ENCODE measurements around the gene CAGE1.

CAGE1 gene

DNA sequence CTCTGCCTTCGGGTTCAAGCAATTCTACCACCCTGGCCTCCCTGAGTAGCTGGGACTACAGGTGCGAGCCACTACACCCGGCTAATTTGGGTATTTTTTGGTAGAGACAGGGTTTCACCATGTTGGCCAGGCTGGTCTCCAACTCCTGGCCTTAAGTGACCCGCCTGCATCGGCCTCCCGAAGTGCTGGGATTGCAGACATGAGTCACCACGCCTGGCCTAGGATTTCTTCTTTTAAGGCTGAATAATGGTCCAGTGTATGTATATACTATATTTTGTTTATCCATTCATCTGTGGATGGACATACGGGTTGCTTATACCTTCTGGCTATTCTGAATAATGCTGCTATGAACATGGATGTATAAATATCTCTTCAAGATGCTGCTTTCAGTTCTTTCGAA is 17.2 kb upstream of the CAGE1 start:
- 96% methylated on average over 9 of the region's 9 CpGs for WGBS
- peaks cover 92% of the 10 kb centered on the region for H3K36me3 ChIP-seq (ENCODE audit: insufficient read depth, low read length)

DNA sequence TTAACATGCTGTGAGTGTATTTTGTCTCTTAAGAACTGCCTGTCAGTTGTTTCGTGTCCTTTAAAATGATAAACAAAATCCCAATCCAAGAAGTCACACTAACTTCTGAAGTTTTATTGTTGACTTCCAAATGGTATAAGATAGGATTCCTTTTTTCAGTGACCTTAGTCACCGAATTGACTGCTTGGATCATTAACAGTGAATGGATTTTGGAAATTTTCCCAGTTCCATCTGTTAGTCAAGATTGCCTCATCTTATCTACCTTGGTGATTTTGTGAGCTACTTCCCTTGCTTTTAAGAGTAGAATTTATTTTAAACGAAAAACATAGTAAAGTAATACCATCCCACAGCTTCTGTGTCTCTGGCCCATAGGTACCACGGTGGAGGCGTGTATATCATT is 15.0 kb upstream of the CAGE1 start:
- Histone ChIP-seq H3K4me3 (ENCODE audit: low read length) (no peak overlapping the region), H3K36me3 (ENCODE audit: insufficient read depth, low read length) (peaks cover 93% of the 10 kb centered on the region), H3K9ac (ENCODE audit: low read depth, low read length) (no peak overlapping the region), H3K27ac (ENCODE audit: low read depth, low read length) (no peak overlapping the region), H3K9me3 (ENCODE audit: insufficient read depth, low read depth, low read length) (no peaks in the 10 kb centered on the region), H3K27me3 (ENCODE audit: insufficient read depth, low read length) (no peaks in the 10 kb centered on the region), H3K4me1 (ENCODE audit: insufficient read depth, low read length) (no peaks in the 10 kb centered on the region)
- WGBS = over 99% methylated on average over 4 of the region's 5 CpGs

More for the DNA sequence above, 17.2 kb upstream of the CAGE1 start:
- H3K9me3 ChIP-seq (ENCODE audit: insufficient read depth, low read depth, low read length) = no peaks in the 10 kb centered on the region
- no peaks in the 10 kb centered on the region for H3K4me1 ChIP-seq (ENCODE audit: insufficient read depth, low read length)
- H3K9ac ChIP-seq (ENCODE audit: low read depth, low read length) = no peak overlapping the region
- H3K27me3 ChIP-seq (ENCODE audit: insufficient read depth, low read length) = no peaks in the 10 kb centered on the region
- no peak overlapping the region for H3K27ac ChIP-seq (ENCODE audit: low read depth, low read length)
- no peak overlapping the region for H3K4me3 ChIP-seq (ENCODE audit: low read length)

DNA sequence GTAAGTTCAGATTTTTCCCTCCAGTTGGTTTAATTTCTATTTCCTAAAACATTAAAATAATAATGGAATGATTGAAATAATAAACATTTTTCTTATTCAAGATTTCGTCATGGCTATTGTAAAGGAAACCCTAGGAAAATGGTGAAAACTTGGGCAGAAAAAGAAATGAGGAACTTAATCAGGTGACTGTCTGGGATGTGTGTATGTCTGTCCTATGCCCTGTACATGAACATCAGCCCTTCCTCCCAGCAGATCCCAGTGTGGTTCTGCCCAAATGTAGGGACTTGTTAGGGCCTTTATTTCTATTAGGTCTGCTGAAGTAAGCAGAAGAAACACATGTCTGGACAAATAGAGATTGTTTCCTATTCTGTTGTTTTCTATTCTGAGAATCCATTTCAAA is 13.2 kb upstream of the CAGE1 start:
- H3K27ac ChIP-seq (ENCODE audit: low read depth, low read length) = no peak overlapping the region
- 87% methylated on average over 1 of the region's 1 CpG for WGBS
- no peaks in the 10 kb centered on the region for H3K27me3 ChIP-seq (ENCODE audit: insufficient read depth, low read length)
- peaks cover 98% of the 10 kb centered on the region for H3K36me3 ChIP-seq (ENCODE audit: insufficient read depth, low read length)
- no peaks in the 10 kb centered on the region for H3K9me3 ChIP-seq (ENCODE audit: insufficient read depth, low read depth, low read length)
- no peaks in the 10 kb centered on the region for H3K4me1 ChIP-seq (ENCODE audit: insufficient read depth, low read length)
- H3K9ac ChIP-seq (ENCODE audit: low read depth, low read length) = no peak overlapping the region
- no peak overlapping the region for H3K4me3 ChIP-seq (ENCODE audit: low read length)

DNA sequence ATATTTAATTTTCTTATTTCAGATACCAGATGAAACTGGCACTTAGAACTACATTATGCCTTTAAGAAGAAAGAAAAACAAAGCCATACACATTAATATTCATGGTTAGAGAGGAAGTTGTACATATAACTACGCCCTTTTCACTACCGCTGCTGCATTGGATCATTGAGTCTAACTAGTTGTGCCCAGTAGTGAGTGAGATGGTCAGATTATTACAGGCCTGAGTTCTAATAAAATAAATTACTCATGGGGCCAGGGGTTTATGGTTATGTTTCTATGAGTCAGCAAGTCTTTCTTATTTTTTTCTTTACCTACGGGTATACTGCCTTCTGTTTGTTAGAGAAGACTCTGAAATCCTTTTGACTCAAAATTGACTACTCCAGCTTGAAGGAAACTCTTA is 11.5 kb upstream of the CAGE1 start:
- H3K27ac ChIP-seq (ENCODE audit: low read depth, low read length) = no peak overlapping the region

DNA sequence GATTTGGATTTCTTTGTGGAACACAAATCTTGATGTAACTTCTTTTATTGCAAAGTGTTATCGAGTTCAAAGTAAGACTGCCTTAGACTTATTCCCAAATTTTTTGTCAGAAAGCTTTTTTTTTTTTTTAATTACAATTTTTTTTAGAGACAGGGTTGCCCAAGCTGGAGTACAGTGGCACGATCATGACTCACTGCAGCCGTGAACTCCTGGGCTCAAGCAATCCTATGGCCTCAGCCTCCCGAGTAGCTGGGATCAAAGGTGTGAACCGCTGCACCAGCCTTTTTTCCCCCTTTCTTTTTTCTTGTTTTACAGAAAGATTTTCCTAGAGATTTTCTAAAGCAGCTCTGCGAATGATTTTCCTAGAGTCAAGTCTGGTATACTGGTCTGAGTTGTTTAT is 2.9 kb upstream of the CAGE1 start:
- 95% methylated on average over 5 of the region's 6 CpGs for WGBS
- Histone ChIP-seq H3K4me1 (ENCODE audit: insufficient read depth, low read length) (peaks cover 18% of the 10 kb centered on the region), H3K4me3 (ENCODE audit: low read length) (no peak overlapping the region), H3K9me3 (ENCODE audit: insufficient read depth, low read depth, low read length) (no peaks in the 10 kb centered on the region), H3K27ac (ENCODE audit: low read depth, low read length) (no peak overlapping the region), H3K36me3 (ENCODE audit: insufficient read depth, low read length) (peaks cover 49% of the 10 kb centered on the region), H3K27me3 (ENCODE audit: insufficient read depth, low read length) (no peaks in the 10 kb centered on the region), H3K9ac (ENCODE audit: low read depth, low read length) (no peak overlapping the region)

More for the DNA sequence above, 11.5 kb upstream of the CAGE1 start:
- Histone ChIP-seq H3K4me3 (ENCODE audit: low read length) (no peak overlapping the region), H3K4me1 (ENCODE audit: insufficient read depth, low read length) (no peaks in the 10 kb centered on the region), H3K9ac (ENCODE audit: low read depth, low read length) (no peak overlapping the region), H3K36me3 (ENCODE audit: insufficient read depth, low read length) (peaks cover 97% of the 10 kb centered on the region), H3K27me3 (ENCODE audit: insufficient read depth, low read length) (no peaks in the 10 kb centered on the region), H3K9me3 (ENCODE audit: insufficient read depth, low read depth, low read length) (no peaks in the 10 kb centered on the region)
- 98% methylated on average over 3 of the region's 3 CpGs for WGBS

DNA sequence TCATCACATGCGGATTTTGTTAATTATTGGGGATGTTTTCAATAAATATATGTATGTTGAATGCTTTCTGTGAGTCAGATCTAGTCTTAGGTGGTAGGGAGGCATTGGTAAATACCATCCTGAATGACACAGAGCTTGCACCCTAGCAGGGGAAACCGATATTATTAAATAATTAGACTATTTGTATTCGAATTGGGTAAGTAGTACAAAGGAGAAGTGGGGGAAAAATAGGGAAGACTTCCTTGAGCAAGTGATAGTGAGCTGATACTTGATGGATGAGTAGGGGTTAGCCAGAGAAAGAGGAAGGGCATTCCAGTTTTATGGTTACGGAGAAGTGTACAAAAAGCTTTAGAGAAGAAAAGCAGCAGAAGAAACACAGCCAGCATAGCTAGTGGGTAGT is 1.6 kb upstream of the CAGE1 start:
- Histone ChIP-seq H3K36me3 (ENCODE audit: insufficient read depth, low read length) (peaks cover 38% of the 10 kb centered on the region), H3K9me3 (ENCODE audit: insufficient read depth, low read depth, low read length) (no peaks in the 10 kb centered on the region), H3K9ac (ENCODE audit: low read depth, low read length) (no peak overlapping the region), H3K4me1 (ENCODE audit: insufficient read depth, low read length) (peaks cover 18% of the 10 kb centered on the region), H3K27ac (ENCODE audit: low read depth, low read length) (no peak overlapping the region), H3K4me3 (ENCODE audit: low read length) (peak overlapping the region; percentile 92), H3K27me3 (ENCODE audit: insufficient read depth, low read length) (no peaks in the 10 kb centered on the region)
- 90% methylated on average over 4 of the region's 4 CpGs for WGBS

DNA sequence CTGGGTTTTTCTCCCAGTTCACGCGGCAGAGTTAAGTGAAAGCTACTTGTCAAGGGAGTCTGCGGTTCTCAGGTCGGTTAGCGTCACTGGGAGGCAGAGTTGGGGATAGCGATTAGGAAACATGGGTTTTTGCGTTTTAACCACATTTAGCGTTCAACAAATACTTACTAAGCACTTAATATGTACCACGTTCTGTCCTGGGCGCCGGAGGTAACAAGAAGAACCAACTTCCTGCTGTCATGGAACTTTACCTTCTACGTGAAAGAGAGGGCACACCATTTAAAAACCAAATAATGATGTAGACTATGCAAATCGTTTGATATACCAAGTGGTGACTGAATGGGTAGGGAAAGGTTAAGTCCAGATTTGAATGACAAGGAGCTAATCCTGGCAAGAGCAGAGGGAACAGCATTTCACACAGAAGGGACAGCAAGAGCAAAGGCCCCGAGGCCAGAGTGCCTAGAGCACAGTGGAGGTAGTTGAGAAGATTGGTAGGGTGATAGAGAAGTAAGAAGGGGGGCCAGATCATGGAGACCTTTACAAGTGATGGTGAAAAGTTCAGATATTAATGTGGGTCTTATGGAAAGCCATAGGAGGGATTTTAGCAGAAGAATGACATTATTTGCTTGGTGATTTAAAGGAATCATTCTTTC is 810 bp upstream of the CAGE1 start:
- peak overlapping the region; percentile 92 for H3K4me3 ChIP-seq (ENCODE audit: low read length)
- H3K9ac ChIP-seq (ENCODE audit: low read depth, low read length) = peak overlapping the region; percentile 91
- no peaks in the 10 kb centered on the region for H3K9me3 ChIP-seq (ENCODE audit: insufficient read depth, low read depth, low read length)
- 5% methylated on average over 14 of the region's 14 CpGs for WGBS
- H3K27me3 ChIP-seq (ENCODE audit: insufficient read depth, low read length) = no peaks in the 10 kb centered on the region
- H3K4me1 ChIP-seq (ENCODE audit: insufficient read depth, low read length) = peaks cover 18% of the 10 kb centered on the region
- H3K27ac ChIP-seq (ENCODE audit: low read depth, low read length) = no peak overlapping the region
- H3K36me3 ChIP-seq (ENCODE audit: insufficient read depth, low read length) = peaks cover 30% of the 10 kb centered on the region

DNA sequence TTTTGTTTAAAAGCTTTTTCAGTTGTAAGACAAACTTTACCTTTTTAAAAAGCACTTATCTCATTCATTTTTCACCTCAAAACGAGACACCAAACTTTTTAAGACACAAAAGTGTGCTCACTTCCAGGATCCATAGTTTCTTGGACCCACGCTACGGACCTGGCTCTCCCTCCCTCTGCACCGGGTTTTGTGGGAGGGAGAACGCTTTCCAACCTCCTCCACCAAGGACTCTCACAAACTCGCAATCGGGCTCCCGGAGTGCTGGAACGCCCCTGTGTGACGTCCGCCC is 436 bp downstream of the CAGE1 start:
- 1% methylated on average over 10 of the region's 11 CpGs for WGBS

DNA sequence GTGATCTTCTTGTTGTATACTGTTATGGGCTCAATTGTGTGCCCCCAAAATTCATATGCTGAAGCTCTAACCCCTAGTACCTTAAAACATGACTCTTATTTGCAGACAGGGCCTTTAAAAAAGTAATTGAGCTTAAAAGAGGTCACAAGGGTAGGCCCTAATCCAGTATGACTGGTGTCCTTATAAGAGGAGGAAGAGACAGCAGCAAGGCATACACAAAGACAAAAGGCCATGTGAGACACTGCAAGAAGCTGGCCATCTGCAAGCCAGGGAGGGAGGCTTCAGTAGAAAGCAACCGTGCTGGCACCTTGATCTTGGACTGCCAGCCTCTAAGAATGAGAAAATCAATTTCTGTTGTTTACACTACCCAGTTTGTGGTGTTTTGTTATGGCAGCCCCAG is 8.4 kb downstream of the CAGE1 start:
- H3K4me1 ChIP-seq (ENCODE audit: insufficient read depth, low read length) = no peaks in the 10 kb centered on the region
- H3K4me3 ChIP-seq (ENCODE audit: low read length) = no peak overlapping the region
- no peak overlapping the region for H3K27ac ChIP-seq (ENCODE audit: low read depth, low read length)
- H3K36me3 ChIP-seq (ENCODE audit: insufficient read depth, low read length) = no peaks in the 10 kb centered on the region
- WGBS = 73% methylated on average over 1 of the region's 1 CpG
- no peaks in the 10 kb centered on the region for H3K27me3 ChIP-seq (ENCODE audit: insufficient read depth, low read length)
- H3K9me3 ChIP-seq (ENCODE audit: insufficient read depth, low read depth, low read length) = no peaks in the 10 kb centered on the region
- no peak overlapping the region for H3K9ac ChIP-seq (ENCODE audit: low read depth, low read length)

More for the DNA sequence above, 436 bp downstream of the CAGE1 start:
- Histone ChIP-seq H3K9ac (ENCODE audit: low read depth, low read length) (peak overlapping the region; percentile 91), H3K4me3 (ENCODE audit: low read length) (peak overlapping the region; percentile 92), H3K4me1 (ENCODE audit: insufficient read depth, low read length) (peaks cover 18% of the 10 kb centered on the region), H3K9me3 (ENCODE audit: insufficient read depth, low read depth, low read length) (no peaks in the 10 kb centered on the region), H3K27me3 (ENCODE audit: insufficient read depth, low read length) (no peaks in the 10 kb centered on the region), H3K36me3 (ENCODE audit: insufficient read depth, low read length) (peaks cover 18% of the 10 kb centered on the region), H3K27ac (ENCODE audit: low read depth, low read length) (peak overlapping the region; percentile 91)

DNA sequence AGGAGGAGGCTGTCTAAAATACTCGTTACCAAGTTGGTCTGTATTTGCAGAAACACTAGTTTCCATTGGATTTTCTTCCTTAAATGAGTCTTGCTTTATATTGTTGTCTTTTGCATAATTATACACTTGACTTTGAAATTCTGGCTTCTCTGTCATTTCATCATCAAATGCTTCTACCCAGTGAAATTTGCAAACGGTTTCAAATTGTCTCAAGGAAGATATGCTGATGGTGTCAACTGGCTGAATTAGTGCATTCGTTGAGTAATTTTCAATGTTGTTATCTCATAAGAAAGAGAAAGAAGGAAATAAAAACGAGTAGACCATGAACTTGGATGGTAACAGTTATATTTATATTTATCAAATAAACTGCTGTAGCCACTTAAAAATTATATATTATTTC is 10.8 kb downstream of the CAGE1 start:
- no peaks in the 10 kb centered on the region for H3K27me3 ChIP-seq (ENCODE audit: insufficient read depth, low read length)
- no peaks in the 10 kb centered on the region for H3K4me1 ChIP-seq (ENCODE audit: insufficient read depth, low read length)
- H3K4me3 ChIP-seq (ENCODE audit: low read length) = no peak overlapping the region
- H3K9ac ChIP-seq (ENCODE audit: low read depth, low read length) = no peak overlapping the region
- no peaks in the 10 kb centered on the region for H3K9me3 ChIP-seq (ENCODE audit: insufficient read depth, low read depth, low read length)
- no peaks in the 10 kb centered on the region for H3K36me3 ChIP-seq (ENCODE audit: insufficient read depth, low read length)
- 78% methylated on average over 2 of the region's 4 CpGs for WGBS
- H3K27ac ChIP-seq (ENCODE audit: low read depth, low read length) = no peak overlapping the region

DNA sequence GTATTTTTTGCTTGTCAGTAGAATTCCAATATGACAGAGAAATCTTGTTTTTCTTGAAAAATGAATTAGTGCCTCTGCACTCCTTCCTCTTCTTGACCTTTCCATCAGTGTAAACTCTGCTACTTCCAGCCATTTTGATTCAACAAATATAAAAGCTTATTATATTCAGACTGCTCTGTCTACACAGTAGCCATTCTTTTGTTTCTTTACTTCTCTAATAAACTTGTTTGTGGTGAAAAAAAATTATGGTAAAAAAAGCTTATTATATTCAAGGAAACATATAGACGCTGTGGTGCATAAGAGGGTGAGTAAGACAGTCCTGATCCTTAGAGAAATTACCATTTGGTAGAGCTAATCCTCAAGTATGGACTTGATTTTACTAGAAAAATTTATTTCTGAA is 11.6 kb downstream of the CAGE1 start:
- WGBS = 81% methylated on average over 1 of the region's 1 CpG
- H3K9ac ChIP-seq (ENCODE audit: low read depth, low read length) = no peak overlapping the region
- no peaks in the 10 kb centered on the region for H3K36me3 ChIP-seq (ENCODE audit: insufficient read depth, low read length)
- no peaks in the 10 kb centered on the region for H3K9me3 ChIP-seq (ENCODE audit: insufficient read depth, low read depth, low read length)
- no peaks in the 10 kb centered on the region for H3K4me1 ChIP-seq (ENCODE audit: insufficient read depth, low read length)
- no peak overlapping the region for H3K4me3 ChIP-seq (ENCODE audit: low read length)
- no peaks in the 10 kb centered on the region for H3K27me3 ChIP-seq (ENCODE audit: insufficient read depth, low read length)
- no peak overlapping the region for H3K27ac ChIP-seq (ENCODE audit: low read depth, low read length)

DNA sequence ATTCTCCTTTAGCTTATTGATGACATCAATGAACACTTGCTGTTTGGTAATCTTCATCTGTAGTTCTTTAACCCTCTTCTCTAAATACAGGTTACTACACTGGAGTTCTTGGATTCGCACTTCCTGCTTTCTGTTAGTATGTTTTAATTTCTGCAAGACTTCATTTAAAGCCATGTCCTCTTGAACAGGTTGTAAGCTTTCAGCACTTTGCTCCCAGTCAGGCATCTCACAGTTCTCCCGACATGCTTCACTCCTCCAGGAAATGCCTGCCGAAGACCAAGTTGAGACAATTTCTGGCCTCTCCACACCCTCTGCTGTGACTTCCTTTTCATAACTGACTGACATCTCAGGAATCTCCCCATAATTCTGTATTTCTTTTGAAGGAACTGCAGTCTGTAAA is 15.8 kb downstream of the CAGE1 start:
- Histone ChIP-seq H3K36me3 (ENCODE audit: insufficient read depth, low read length) (no peaks in the 10 kb centered on the region), H3K27me3 (ENCODE audit: insufficient read depth, low read length) (no peaks in the 10 kb centered on the region), H3K9me3 (ENCODE audit: insufficient read depth, low read depth, low read length) (no peaks in the 10 kb centered on the region), H3K4me1 (ENCODE audit: insufficient read depth, low read length) (no peaks in the 10 kb centered on the region), H3K9ac (ENCODE audit: low read depth, low read length) (no peak overlapping the region), H3K4me3 (ENCODE audit: low read length) (no peak overlapping the region), H3K27ac (ENCODE audit: low read depth, low read length) (no peak overlapping the region)
- WGBS = 80% methylated on average over 2 of the region's 3 CpGs

Data from HUES64 (cell line).